CD4-positive, alpha-beta T cell (primary cell): ENCODE measurements around the gene F9. TPM values are rescaled to one million over a fixed set of nuclear protein-coding genes. Genes with fewer than 3 reads are reported as not detected.

ENCODE experiments used
- ATAC-seq: fragments of 200-7000 bp; cut with Tn5 transposase; one replicate; pipeline ENCODE4 v1.10.0; 2022; ENCODE audit warnings: mild to moderate bottlenecking; ENCODE audit not compliant: poor library complexity
- CTCF ChIA-PET: fragments of 350-600 bp; sonication (Branson Sonifier 250); formaldehyde crosslinking; loops from one replicate; lab custom pipeline; 2021; ENCODE audit warnings: antibody characterized with exemption, inconsistent platforms; lab: Charles Lee
- POLR2A ChIA-PET: fragments of 350-600 bp; sonication (Branson Sonifier 250); formaldehyde crosslinking; loops from one replicate; lab custom pipeline; 2021; ENCODE audit warnings: antibody characterized with exemption, inconsistent platforms; lab: Charles Lee
- DNase-seq, 14 experiments: peaks; one replicate each; pipeline ENCODE4 v3.0.0-alpha.2; 2013 to 2020; ENCODE audit warnings: mixed read lengths in 2 of 14
- H3K27ac ChIP-seq, 2 donors: one replicate each; pipeline versions ENCODE4 v1.5.1 to v1.7.0; 2013; ENCODE audit warnings: low read length in 2 of 2, low read depth in 1 of 2, mild to moderate bottlenecking in 1 of 2
- H3K27me3 ChIP-seq, 2 experiments: 1 replicate in 1 of 2; 2 replicates in 1 of 2; pipeline versions ENCODE4 v1.6.1 to v1.7.0; 2013; ENCODE audit warnings: low read length in 2 of 2, control low read depth in 1 of 2, mild to moderate bottlenecking in 1 of 2, moderate library complexity in 1 of 2; ENCODE audit not compliant: insufficient read depth in 2 of 2, control insufficient read depth in 1 of 2
- H3K36me3 ChIP-seq: one replicate; pipeline ENCODE4 v1.6.1; 2013; ENCODE audit warnings: low read length, control low read depth; ENCODE audit not compliant: insufficient read depth
- H3K4me1 ChIP-seq: one replicate; pipeline ENCODE4 v1.6.1; 2013; ENCODE audit warnings: low read length, control low read depth; ENCODE audit not compliant: insufficient read depth
- H3K4me3 ChIP-seq: one replicate; pipeline ENCODE4 v1.5.1; 2013; ENCODE audit warnings: mild to moderate bottlenecking, low read length, moderate library complexity
- H3K9me3 ChIP-seq, 2 experiments: 1 replicate in 1 of 2; 2 replicates in 1 of 2; pipeline versions ENCODE4 v1.6.1 to v1.7.0; 2013; ENCODE audit warnings: low read length in 2 of 2, mild to moderate bottlenecking in 2 of 2, control low read depth in 1 of 2, moderate library complexity in 1 of 2; ENCODE audit not compliant: control insufficient read depth in 1 of 2, insufficient read depth in 1 of 2
- H3K27ac Mint-ChIP-seq: one replicate; pipeline ENCODE4 v1.8.0; 2020; ENCODE audit warnings: mixed read lengths
- H3K27me3 Mint-ChIP-seq: one replicate; pipeline ENCODE4 v1.8.0; 2021; ENCODE audit warnings: mixed read lengths
- H3K36me3 Mint-ChIP-seq: one replicate; pipeline ENCODE4 v1.8.0; 2021; ENCODE audit warnings: low read depth, mixed read lengths
- H3K4me1 Mint-ChIP-seq: one replicate; pipeline ENCODE4 v1.8.0; 2021; ENCODE audit warnings: low read depth, mixed read lengths
- H3K4me3 Mint-ChIP-seq: one replicate; pipeline ENCODE4 v1.8.0; 2020; ENCODE audit warnings: mild to moderate bottlenecking, mixed read lengths
- H3K9me3 Mint-ChIP-seq: one replicate; pipeline ENCODE4 v1.8.0; 2020; ENCODE audit warnings: mixed read lengths
- CTCF ChIP-seq: fragments of 200-600 bp; IDR thresholded peaks from one replicate; pipeline ENCODE4 v1.8.0; 2022; ENCODE audit warnings: antibody characterized with exemption, mild to moderate bottlenecking
- intact Hi-C, 2 experiments: fragments of 100-400 bp; cut with DNase I in 1 of 2; cut with micrococcal nuclease in 1 of 2; formaldehyde crosslinking; loops; one replicate each; pipeline versions ENCODE4 v1.15.1 to v1.9.0; 2023 to 2025; cut with DNase I, micrococcal nuclease
- total RNA-seq, 174 experiments: library from RNA in 2 of 174; stranded (reverse) in 2 of 174; gene quantifications; one replicate each; pipeline ENCODE4 v1.2.3 and lab custom pipeline; 2021 to 2026

The F9 gene
- total RNA-seq, 2 experiments from 2014 or later, result not detected

DNA sequence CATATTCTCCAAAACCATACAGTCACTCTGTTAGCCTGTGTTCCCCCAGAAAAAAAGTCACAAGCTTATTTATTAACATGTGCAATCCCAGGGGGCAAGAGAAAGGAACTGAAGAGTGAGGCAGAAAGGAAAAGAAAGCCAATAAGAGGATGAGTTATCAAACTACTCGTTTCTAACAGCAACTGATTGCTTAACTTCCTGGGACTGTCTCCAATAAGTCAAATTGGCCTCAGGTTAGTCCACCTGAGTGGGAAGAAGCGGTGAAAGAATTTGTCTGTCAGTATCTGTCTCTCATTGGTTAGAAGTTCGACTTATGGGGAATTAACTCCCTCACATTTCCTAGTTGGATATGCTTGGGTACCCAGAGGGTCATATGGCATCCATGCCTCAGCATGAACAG is 14.1 kb downstream of the F9 start:
- TF ChIP-seq CTCF, result no peak
- POLR2A ChIA-PET, result no interaction called here
- no peak for ATAC-seq
- Histone ChIP-seq H3K36me3 (no peaks in the 10 kb centered on the region), H3K4me1 (no peaks in the 10 kb centered on the region), H3K4me3 (no peak overlapping the region), H3K27ac (no peak overlapping the region), H3K27me3 (no peaks in the 10 kb centered on the region), H3K9me3 (no peaks in the 10 kb centered on the region)
- no peaks in the 10 kb centered on the region for H3K27me3 Mint-ChIP-seq
- no peaks in the 10 kb centered on the region for H3K9me3 Mint-ChIP-seq
- intact Hi-C loops, result no loop called here
- no peak overlapping the region for H3K27ac Mint-ChIP-seq
- no peaks in the 10 kb centered on the region for H3K36me3 Mint-ChIP-seq
- no peaks in the 10 kb centered on the region for H3K4me1 Mint-ChIP-seq
- H3K4me3 Mint-ChIP-seq, result no peak overlapping the region
- DNase-seq, result no peak
- CTCF ChIA-PET, result no interaction called here

- TF ChIP-seq CTCF, result no peak
- Mint-ChIP-seq H3K4me1 (peaks cover 13% of the 10 kb centered on the region), H3K4me3 (no peak overlapping the region), H3K27me3 (peaks cover 14% of the 10 kb centered on the region), H3K9me3 (no peaks in the 10 kb centered on the region), H3K36me3 (no peaks in the 10 kb centered on the region), H3K27ac (no peak overlapping the region)
- Histone ChIP-seq H3K27ac (no peak overlapping the region), H3K9me3 (no peaks in the 10 kb centered on the region), H3K27me3 (peaks cover 0 to 4% of the 10 kb centered on the region in 2 experiments), H3K4me3 (no peak overlapping the region), H3K4me1 (no peaks in the 10 kb centered on the region), H3K36me3 (no peaks in the 10 kb centered on the region)
- CTCF ChIA-PET, result no interaction called here
- no peak for ATAC-seq
- no peak for DNase-seq
- intact Hi-C loops, result no loop called here
- POLR2A ChIA-PET, result no interaction called here
These were observed 23.8 kb downstream of the F9 start for GRCh38 chrX:139554376-139554775.

- peaks cover 0 to 4% of the 10 kb centered on the region in 2 experiments for H3K27me3 ChIP-seq
- no peak overlapping the region for H3K27ac ChIP-seq
- intact Hi-C loops, result no loop called here
- Mint-ChIP-seq H3K27me3 (peaks cover 14% of the 10 kb centered on the region), H3K4me1 (peaks cover 13% of the 10 kb centered on the region), H3K36me3 (no peaks in the 10 kb centered on the region), H3K4me3 (no peak overlapping the region), H3K27ac (no peak overlapping the region), H3K9me3 (no peaks in the 10 kb centered on the region)
- H3K36me3 ChIP-seq, result no peaks in the 10 kb centered on the region
- H3K9me3 ChIP-seq, result no peaks in the 10 kb centered on the region
- no peak for TF ChIP-seq CTCF
- no peak overlapping the region for H3K4me3 ChIP-seq
- no peaks in the 10 kb centered on the region for H3K4me1 ChIP-seq
- ChIA-PET CTCF (no interaction called here), POLR2A (no interaction called here)
- no peak for ATAC-seq
- no peak for DNase-seq
These were observed 24.6 kb downstream of the F9 start for GRCh38 chrX:139554991-139555675.
